Nephron progenitor cell (in vitro differentiated cells): ENCODE measurements around the gene ESRRB.

ENCODE experiments used
- DNase-seq: peaks from one replicate; pipeline ENCODE4 v3.0.0; 2021
- H3K27ac Mint-ChIP-seq: 2 replicates; pipeline ENCODE4 v1.8.0; 2021; ENCODE audit warnings: mild to moderate bottlenecking, moderate library complexity, mixed read lengths
- H3K27me3 Mint-ChIP-seq: 2 replicates; pipeline ENCODE4 v1.8.0; 2021; ENCODE audit warnings: mild to moderate bottlenecking, low read depth, mixed read lengths; ENCODE audit not compliant: poor library complexity
- H3K36me3 Mint-ChIP-seq: 2 replicates; pipeline ENCODE4 v1.8.0; 2021; ENCODE audit warnings: low read depth, mixed read lengths
- H3K4me1 Mint-ChIP-seq: 2 replicates; pipeline ENCODE4 v1.8.0; 2021; ENCODE audit warnings: mixed read lengths
- H3K4me3 Mint-ChIP-seq: 2 replicates; pipeline ENCODE4 v1.8.0; 2021; ENCODE audit warnings: mild to moderate bottlenecking, moderate library complexity, mixed read lengths
- H3K9me3 Mint-ChIP-seq: 2 replicates; pipeline ENCODE4 v1.8.0; 2021; ENCODE audit warnings: mild to moderate bottlenecking, moderate library complexity, mixed read lengths
- TF ChIP-seq, protein P1 (sequence below): fragments of 200-600 bp; sonication (generic); IDR thresholded peaks from 2 replicates; pipeline ENCODE4 v1.5.0; 2021; ENCODE audit warnings: antibody characterized with exemption

Gene ESRRB

DNA sequence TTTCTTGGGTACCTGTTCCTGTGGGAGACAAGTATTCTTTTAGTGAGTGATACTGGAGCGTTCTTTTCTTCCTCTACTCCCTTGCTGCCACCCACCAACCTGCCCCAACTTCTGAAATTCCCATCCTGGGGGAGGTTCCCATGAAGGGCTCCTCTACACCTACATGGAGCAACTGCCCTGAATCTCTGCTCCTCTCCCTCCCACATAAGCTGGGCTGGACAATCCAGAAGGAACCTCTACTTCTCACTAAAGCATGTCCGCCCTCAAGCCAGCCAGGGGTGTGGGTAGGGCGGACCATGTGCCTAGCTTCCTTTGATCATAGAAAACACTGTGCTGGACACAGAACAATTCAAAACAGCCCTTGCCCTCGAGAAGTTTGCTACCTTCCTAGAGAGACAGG is 25.9 kb upstream of the ESRRB start:
- TF ChIP-seq, protein P1, sequence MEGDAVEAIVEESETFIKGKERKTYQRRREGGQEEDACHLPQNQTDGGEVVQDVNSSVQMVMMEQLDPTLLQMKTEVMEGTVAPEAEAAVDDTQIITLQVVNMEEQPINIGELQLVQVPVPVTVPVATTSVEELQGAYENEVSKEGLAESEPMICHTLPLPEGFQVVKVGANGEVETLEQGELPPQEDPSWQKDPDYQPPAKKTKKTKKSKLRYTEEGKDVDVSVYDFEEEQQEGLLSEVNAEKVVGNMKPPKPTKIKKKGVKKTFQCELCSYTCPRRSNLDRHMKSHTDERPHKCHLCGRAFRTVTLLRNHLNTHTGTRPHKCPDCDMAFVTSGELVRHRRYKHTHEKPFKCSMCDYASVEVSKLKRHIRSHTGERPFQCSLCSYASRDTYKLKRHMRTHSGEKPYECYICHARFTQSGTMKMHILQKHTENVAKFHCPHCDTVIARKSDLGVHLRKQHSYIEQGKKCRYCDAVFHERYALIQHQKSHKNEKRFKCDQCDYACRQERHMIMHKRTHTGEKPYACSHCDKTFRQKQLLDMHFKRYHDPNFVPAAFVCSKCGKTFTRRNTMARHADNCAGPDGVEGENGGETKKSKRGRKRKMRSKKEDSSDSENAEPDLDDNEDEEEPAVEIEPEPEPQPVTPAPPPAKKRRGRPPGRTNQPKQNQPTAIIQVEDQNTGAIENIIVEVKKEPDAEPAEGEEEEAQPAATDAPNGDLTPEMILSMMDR = no peak
- H3K9me3 Mint-ChIP-seq = no peaks in the 10 kb centered on the region
- H3K4me1 Mint-ChIP-seq = peaks cover 27% of the 10 kb centered on the region
- H3K36me3 Mint-ChIP-seq = no peaks in the 10 kb centered on the region
- H3K27me3 Mint-ChIP-seq = peaks cover 54% of the 10 kb centered on the region
- no peak overlapping the region for H3K4me3 Mint-ChIP-seq
- no peak for DNase-seq
- H3K27ac Mint-ChIP-seq = no peak overlapping the region

DNA sequence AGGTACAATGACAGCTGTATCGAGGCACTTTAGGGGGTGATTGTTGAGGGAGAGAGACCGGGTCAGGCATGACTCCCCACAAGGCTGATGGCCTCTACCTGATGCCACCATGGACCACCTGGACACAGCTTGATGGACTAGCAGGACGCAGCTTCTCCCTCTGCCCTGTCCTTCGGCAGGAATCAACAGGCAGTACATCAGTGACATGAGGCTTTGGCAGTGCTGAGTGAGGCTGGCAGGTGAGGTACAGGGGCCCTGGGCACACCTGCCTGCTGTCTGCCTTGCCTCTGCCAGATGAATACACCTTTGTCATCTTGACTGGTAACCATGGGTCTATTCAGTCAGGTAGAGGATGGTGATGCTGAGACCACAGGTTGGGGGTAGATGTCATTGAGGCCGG is 25.3 kb upstream of the ESRRB start:
- Mint-ChIP-seq H3K27me3 (peaks cover 61% of the 10 kb centered on the region), H3K4me1 (peaks cover 27% of the 10 kb centered on the region), H3K27ac (no peak overlapping the region), H3K4me3 (no peak overlapping the region), H3K36me3 (no peaks in the 10 kb centered on the region), H3K9me3 (no peaks in the 10 kb centered on the region)
- DNase-seq = no peak
- TF ChIP-seq, protein P1 = no peak

DNA sequence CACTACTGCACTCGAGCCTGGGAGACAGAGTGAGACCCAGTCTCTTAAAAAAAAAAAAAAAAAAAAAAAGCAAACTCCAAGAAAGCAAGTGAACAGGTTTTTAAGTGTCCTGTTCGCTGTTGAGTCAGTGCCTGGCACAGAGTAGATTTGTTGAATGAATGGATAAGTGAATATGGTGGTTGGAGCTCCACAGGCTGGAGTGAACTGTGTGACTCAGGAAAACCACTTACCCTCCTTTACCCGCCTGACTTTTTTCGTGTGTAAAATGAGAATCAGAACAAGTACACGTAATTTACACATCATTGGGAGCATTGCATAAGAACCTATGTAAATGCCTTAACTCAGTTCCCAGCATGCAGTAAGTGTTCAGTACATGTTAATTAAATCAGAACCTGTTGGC is 24.0 kb upstream of the ESRRB start:
- DNase-seq = no peak
- TF ChIP-seq, protein P1 = no peak
- Mint-ChIP-seq H3K36me3 (no peaks in the 10 kb centered on the region), H3K4me3 (no peak overlapping the region), H3K27me3 (peaks cover 64% of the 10 kb centered on the region), H3K27ac (no peak overlapping the region), H3K4me1 (peaks cover 25% of the 10 kb centered on the region), H3K9me3 (no peaks in the 10 kb centered on the region)

DNA sequence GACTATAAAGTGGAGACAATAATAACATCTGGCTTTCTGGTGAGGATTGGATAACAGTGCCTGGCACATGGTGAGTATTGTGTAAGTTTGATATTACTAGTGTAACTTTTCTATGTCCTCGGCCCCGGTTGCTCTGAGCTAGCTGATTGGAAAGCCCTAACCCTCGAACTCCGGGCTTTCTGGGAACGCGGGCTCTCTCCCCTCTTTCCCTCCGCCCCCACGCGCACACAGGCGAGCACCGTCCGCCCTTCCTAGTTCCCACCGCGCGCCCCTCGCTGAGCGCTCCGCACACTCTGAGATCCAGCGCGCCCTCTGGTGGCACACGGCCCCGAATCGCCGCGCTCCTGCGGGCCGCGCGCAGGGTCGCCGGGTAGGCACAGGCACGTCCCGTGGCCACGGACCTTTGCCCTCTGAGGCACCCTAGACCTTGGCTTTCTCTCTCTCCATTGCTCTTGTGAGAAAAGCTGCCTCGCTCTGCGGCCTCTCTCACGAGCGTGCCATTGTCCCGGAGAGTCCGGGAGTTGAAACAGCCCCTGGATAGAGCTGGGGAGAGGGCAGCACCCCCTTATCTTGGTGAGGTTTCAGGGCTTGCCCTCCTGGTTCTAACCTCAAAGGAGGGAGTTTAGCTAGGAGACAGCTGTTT is 23.2 kb upstream of the ESRRB start:
- Mint-ChIP-seq H3K27me3 (peaks cover 72% of the 10 kb centered on the region), H3K27ac (no peak overlapping the region), H3K4me1 (peaks cover 22% of the 10 kb centered on the region)

DNA sequence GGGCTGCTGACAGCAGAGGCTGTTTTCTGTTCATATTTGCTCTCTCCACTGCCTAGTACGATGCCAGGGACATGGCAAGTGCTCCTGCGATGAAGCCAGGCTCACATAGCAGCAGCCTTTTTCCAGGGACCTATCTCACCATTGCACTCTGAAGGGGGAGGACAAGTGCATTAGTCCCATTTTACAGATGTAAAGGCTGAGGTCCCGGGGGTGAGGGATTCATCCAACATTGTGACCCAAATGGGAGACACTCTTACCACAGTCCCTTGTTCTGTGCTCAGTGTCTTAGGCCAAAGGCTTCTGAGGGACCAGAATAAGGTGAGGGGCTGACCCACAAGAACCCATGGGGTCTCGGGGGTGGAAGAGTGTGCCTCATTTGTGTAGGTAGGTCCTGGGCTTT is 21.6 kb upstream of the ESRRB start:
- no peak for DNase-seq
- no peaks in the 10 kb centered on the region for H3K36me3 Mint-ChIP-seq
- H3K27me3 Mint-ChIP-seq = peaks cover 76% of the 10 kb centered on the region
- H3K9me3 Mint-ChIP-seq = no peaks in the 10 kb centered on the region
- TF ChIP-seq, protein P1 = no peak
- no peak overlapping the region for H3K4me3 Mint-ChIP-seq
- no peak overlapping the region for H3K27ac Mint-ChIP-seq
- H3K4me1 Mint-ChIP-seq = peaks cover 12% of the 10 kb centered on the region

More for the DNA sequence above, 23.2 kb upstream of the ESRRB start:
- Mint-ChIP-seq H3K36me3 (no peaks in the 10 kb centered on the region), H3K9me3 (no peaks in the 10 kb centered on the region), H3K4me3 (peak overlapping the region; percentile 30)
- TF ChIP-seq, protein P1 = peak; percentile 85
- peak; percentile 95 for DNase-seq

DNA sequence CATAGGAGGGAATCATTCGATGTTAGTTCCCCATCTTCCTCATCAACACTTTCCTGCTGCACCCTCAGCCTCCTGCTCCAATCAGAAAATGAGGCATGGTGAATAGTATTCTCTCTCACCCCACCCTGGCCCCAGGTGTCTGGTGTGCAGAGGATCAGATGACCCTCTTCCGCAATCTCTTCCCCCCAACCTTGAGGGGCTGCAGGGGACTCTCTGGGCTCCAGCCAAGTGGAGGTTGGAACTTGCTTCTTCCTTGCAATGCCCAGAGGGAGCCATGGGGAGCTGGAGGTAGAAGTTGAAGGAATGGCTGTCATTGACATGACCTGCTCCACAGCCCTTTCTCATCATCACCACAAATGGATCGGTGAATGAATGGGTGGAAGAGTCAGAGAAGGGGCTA is 20.2 kb upstream of the ESRRB start:
- H3K36me3 Mint-ChIP-seq = no peaks in the 10 kb centered on the region
- DNase-seq = no peak
- no peak overlapping the region for H3K27ac Mint-ChIP-seq
- TF ChIP-seq, protein P1 = no peak
- no peak overlapping the region for H3K4me3 Mint-ChIP-seq
- H3K27me3 Mint-ChIP-seq = peaks cover 80% of the 10 kb centered on the region
- H3K9me3 Mint-ChIP-seq = no peaks in the 10 kb centered on the region
- peaks cover 8% of the 10 kb centered on the region for H3K4me1 Mint-ChIP-seq
